ENCODE results near the gene SLC39A1. TPM values are rescaled to one million over a fixed set of nuclear protein-coding genes. Genes with fewer than 3 reads are reported as not detected.
A peak's percentile ranks its signal among the peaks of the same experiment; 100 is the strongest.

SLC39A1 gene
- total and polyA plus RNA-seq, 9 of the 15 experiments (the other 6 are each of a cell fraction or from before 2014, with no cell fraction given): 9.9 to 81.1 (median 62.7) TPM

- peak in 1 of 2 experiments; percentile 72; a peak in 2 of 4 replicates for TF ChIP-seq UBTF (IDR thresholded peaks at IDR 0.05; ENCODE audit: borderline replicate concordance in 1 of 2, low read depth in 2 of 2, low read length in 2 of 2)
- TF ChIP-seq GABPA (tag; conservative IDR thresholded peaks at IDR 0.05; ENCODE audit: low read depth): peak; percentile 89
- no peak for TF ChIP-seq RCOR1 (IDR thresholded peaks at IDR 0.05; ENCODE audit: borderline replicate concordance in 1 of 2, low read depth in 2 of 2, low read length in 2 of 2)
- TF ChIP-seq AFF1 (IDR thresholded peaks at IDR 0.05; ENCODE audit: low read depth in 1 of 2, partially characterized antibody in 2 of 2): no peak
- no peak for TF ChIP-seq PCBP2 (IDR thresholded peaks at IDR 0.05; ENCODE audit: low read depth, low read length, poor library complexity, severe bottlenecking)
- TF ChIP-seq TGIF2 (CRISPR knock-in tag; IDR thresholded peaks at IDR 0.05): no peak
- TF ChIP-seq KHSRP (IDR thresholded peaks at IDR 0.05): no peak
- no peak for TF ChIP-seq POLR2H (tag; IDR thresholded peaks at IDR 0.05; ENCODE audit: low read depth)
- TF ChIP-seq L3MBTL2 (IDR thresholded peaks at IDR 0.05): no peak
- peak; percentile 17; the same call in 1 of the 2 replicates for TF ChIP-seq CBFA2T2 (conservative IDR thresholded peaks at IDR 0.05)
- no peak for TF ChIP-seq CHCHD3 (CRISPR knock-in tag; IDR thresholded peaks at IDR 0.05)
- TF ChIP-seq RUNX1 (IDR thresholded peaks at IDR 0.05; ENCODE audit: low read depth): 0 out of 2 replicates have a peak, but pooled peaks have one; percentile 6
- TF ChIP-seq ZNF224 (CRISPR knock-in tag; IDR thresholded peaks at IDR 0.05): no peak
- TF ChIP-seq MBD2 (IDR thresholded peaks at IDR 0.05; ENCODE audit: borderline replicate concordance, low read depth): no peak
- TF ChIP-seq SIN3B (IDR thresholded peaks at IDR 0.05; ENCODE audit: low read depth): peak; percentile 52
- TF ChIP-seq POLR3A (IDR thresholded peaks at IDR 0.05; ENCODE audit: borderline replicate concordance, extremely low read depth, insufficient read depth, insufficient read length): no peak
- TF ChIP-seq KLF16 (IDR thresholded peaks at IDR 0.05): no peak
- 0 out of 2 replicates have a peak, but pooled peaks have one; percentile 47 for TF ChIP-seq ZNF584 (CRISPR knock-in tag; IDR thresholded peaks at IDR 0.05; ENCODE audit: low read depth)
These were observed 17.3 kb downstream of the SLC39A1 start (continued) for GRCh38 chr1:153945795-153946621.
